Vagina (tissue), 2 donors: ENCODE measurements around the gene ZBTB24. TPM values are rescaled to one million over a fixed set of nuclear protein-coding genes. Genes with fewer than 3 reads are reported as not detected.

Experiments used
- DNase-seq, 2 donors: peaks; one replicate each; pipeline ENCODE4 v3.0.0-alpha.2; 2017; ENCODE audit errors: extremely low spot score in 2 of 2
- H3K27ac ChIP-seq: fragments of 200-600 bp; sonication (generic); one replicate; pipeline ENCODE4 v1.5.1; 2019
- H3K27me3 ChIP-seq: fragments of 200-600 bp; sonication (generic); one replicate; pipeline ENCODE4 v1.5.1; 2019
- H3K36me3 ChIP-seq, 2 donors: fragments of 200-600 bp; sonication (generic); one replicate each; pipeline ENCODE4 v1.5.1; 2017 to 2019
- H3K4me1 ChIP-seq: fragments of 200-600 bp; sonication (generic); one replicate; pipeline ENCODE4 v1.5.1; 2019
- H3K4me3 ChIP-seq, 2 donors: fragments of 200-600 bp; sonication (generic); 1 replicate in 1 of 2; 2 replicates in 1 of 2; pipeline ENCODE4 v1.5.1; 2016 to 2019
- H3K9me3 ChIP-seq: fragments of 200-600 bp; sonication (generic); one replicate; pipeline ENCODE4 v1.5.1; 2019
- POLR2A ChIP-seq, 2 donors: fragments of 450-650 bp; IDR thresholded peaks; one replicate each; pipeline ENCODE4 v1.6.1; 2017; ENCODE audit warnings: antibody characterized with exemption in 2 of 2, mild to moderate bottlenecking in 2 of 2, moderate library complexity in 2 of 2
- POLR2AphosphoS5 ChIP-seq, 2 donors: sonication (generic); formaldehyde crosslinking; IDR thresholded peaks; one replicate each; pipeline ENCODE4 v1.9.0; 2017; ENCODE audit warnings: antibody characterized with exemption in 2 of 2, mild to moderate bottlenecking in 2 of 2, low read depth in 1 of 2; ENCODE audit not compliant: insufficient read depth in 1 of 2
- intact Hi-C: fragments of 100-400 bp; cut with DNase I; formaldehyde crosslinking; loops from one replicate; pipeline ENCODE4 v1.15.1; 2023
- total RNA-seq: library from RNA; depleted of rRNA; stranded (reverse); fragments of >200 nt; gene quantifications from one replicate; pipeline ENCODE4 v1.2.3, GENCODE V29; 2016
- TF ChIP-seq, protein P1 (sequence below), 3 experiments: fragments of 450-650 bp in 2 of 3; fragments of 200-600 bp in 1 of 3; sonication (generic) in 1 of 3; IDR thresholded peaks; one replicate each; pipeline ENCODE4 v1.5.1; 2017 to 2019; ENCODE audit warnings: antibody characterized with exemption in 3 of 3, mild to moderate bottlenecking in 2 of 3, moderate library complexity in 2 of 3

The ZBTB24 gene
- total RNA-seq, 1 donor from 2014 or later = 6.6 TPM

DNA sequence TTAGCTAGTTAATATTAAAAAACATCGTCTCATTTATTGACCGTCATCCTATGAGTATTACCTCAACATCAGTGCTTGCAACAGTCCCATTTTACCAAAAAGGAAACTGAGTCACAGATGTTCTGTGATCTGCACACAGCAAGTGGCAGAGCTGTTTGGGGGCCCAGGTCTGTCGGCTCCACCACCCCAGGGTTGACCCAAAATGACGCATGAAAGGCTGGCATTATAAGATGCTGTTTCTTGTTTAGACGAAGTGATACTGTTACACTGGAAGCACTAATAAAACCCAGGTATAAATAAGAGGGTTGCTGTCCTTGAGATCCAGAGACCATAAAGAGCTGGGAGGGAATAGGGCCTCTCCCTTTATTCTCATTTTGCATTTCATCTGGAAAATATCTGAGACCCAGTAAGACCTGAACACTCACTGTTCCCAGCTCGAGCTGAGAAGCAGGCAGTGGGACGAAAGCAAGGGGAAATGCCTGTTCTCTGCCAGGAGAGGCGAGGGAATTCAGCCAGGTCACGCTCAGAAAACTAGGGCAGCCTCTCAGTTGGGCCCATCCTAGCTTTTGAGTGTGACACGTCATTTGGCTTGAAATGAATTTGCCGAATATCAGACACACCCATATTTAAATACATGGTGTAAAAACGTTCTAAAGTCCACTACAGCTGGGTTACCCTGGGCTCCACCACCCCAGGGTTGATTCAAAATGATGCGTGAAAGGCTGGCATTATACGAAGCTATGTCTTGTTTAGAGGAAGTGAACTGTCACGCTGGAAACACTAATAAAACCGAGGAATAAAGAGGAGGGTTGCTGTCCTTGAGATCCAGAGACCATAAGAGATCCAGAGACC is 26.1 kb downstream of the ZBTB24 start:
- TF ChIP-seq POLR2A (IDR thresholded peaks at IDR 0.05) (no peak), POLR2AphosphoS5 (IDR thresholded peaks at IDR 0.05; ENCODE audit: insufficient read depth in 1 of 2, low read depth in 1 of 2) (no peak)
- TF ChIP-seq, protein P1, sequence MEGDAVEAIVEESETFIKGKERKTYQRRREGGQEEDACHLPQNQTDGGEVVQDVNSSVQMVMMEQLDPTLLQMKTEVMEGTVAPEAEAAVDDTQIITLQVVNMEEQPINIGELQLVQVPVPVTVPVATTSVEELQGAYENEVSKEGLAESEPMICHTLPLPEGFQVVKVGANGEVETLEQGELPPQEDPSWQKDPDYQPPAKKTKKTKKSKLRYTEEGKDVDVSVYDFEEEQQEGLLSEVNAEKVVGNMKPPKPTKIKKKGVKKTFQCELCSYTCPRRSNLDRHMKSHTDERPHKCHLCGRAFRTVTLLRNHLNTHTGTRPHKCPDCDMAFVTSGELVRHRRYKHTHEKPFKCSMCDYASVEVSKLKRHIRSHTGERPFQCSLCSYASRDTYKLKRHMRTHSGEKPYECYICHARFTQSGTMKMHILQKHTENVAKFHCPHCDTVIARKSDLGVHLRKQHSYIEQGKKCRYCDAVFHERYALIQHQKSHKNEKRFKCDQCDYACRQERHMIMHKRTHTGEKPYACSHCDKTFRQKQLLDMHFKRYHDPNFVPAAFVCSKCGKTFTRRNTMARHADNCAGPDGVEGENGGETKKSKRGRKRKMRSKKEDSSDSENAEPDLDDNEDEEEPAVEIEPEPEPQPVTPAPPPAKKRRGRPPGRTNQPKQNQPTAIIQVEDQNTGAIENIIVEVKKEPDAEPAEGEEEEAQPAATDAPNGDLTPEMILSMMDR (IDR thresholded peaks at IDR 0.05) = no peak
- Histone ChIP-seq H3K36me3 (peaks cover 0 to 7% of the 10 kb centered on the region in 2 donors), H3K4me3 (peak overlapping the region; percentile 60 to 78), H3K27me3 (no peaks in the 10 kb centered on the region), H3K27ac (peak overlapping the region; percentile 84), H3K9me3 (no peaks in the 10 kb centered on the region), H3K4me1 (peaks cover 49% of the 10 kb centered on the region)
- intact Hi-C loops = no loop called here
- DNase-seq = no peak

DNA sequence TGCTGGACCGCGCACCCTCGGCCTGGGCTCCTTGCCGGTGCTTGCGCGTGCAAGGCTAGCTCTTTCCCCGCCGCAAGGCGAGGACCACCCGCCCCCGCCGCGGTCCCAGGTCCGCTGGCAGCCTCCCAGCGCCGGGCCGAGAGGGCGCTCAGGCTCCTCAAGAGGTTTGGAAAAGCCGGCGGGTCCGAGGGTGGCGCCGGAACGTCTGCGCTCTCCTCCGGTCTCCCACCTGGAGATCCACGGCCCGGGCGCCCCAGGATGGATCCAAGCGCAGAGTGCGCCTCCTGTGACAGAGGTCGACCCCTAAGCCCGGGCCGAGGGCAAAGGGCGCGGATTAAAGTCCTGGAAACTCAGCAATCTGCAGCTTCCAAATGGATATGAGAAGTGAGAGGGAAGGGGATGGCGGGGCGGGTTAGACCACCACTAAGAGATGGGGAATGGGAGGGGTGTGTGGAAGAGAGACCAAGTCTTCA is 26.9 kb downstream of the ZBTB24 start:
- intact Hi-C loops = no loop called here
- TF ChIP-seq, protein P1 (IDR thresholded peaks at IDR 0.05) = no peak
- TF ChIP-seq POLR2AphosphoS5 (IDR thresholded peaks at IDR 0.05; ENCODE audit: insufficient read depth in 1 of 2, low read depth in 1 of 2) (peak in 1 of 2 donors; percentile 4), POLR2A (IDR thresholded peaks at IDR 0.05) (no peak)
- H3K27ac ChIP-seq = peak overlapping the region; percentile 84
- peaks cover 51% of the 10 kb centered on the region for H3K4me1 ChIP-seq
- peak overlapping the region; percentile 60 to 78 for H3K4me3 ChIP-seq
- no peaks in the 10 kb centered on the region for H3K27me3 ChIP-seq
- no peak for DNase-seq
- H3K36me3 ChIP-seq = peaks cover 0 to 10% of the 10 kb centered on the region in 2 donors
- no peaks in the 10 kb centered on the region for H3K9me3 ChIP-seq

DNA sequence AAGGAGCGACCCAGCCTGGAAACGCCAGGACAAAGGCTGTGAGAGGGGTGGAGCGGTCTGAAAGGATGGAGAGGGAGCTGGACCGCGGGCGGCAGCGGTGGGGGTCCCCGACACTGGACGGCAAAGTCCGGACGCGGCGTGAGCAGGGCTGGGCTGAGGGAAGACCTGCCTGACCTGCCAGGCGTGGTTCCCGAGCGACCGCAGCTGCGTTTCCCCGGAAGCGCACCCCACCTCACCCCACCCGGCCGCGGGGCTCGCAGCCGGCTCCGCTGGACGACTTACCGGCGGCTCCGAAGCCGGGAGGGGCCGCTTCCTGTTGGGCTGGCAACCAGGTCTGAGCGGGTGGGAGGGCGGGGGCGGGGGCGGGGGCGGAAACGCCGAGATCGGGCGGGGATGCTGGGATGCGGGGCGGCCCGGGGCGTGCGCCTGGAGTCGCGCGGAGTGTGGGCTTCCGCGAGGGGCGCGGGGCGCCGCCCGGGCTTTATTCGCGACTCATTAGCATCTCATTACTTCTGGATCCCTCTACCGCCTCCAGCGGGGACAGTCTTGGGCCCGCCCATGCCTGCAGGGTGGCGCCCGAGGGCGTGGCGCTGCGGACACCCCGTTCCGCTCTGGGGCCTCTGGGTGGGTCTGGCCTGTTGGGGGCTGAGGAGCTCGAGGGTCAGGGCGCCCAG is 27.4 kb downstream of the ZBTB24 start, which contains the start of gene MICAL1:
Gene MICAL1 (minus strand): TSS at position 336 of the 674 bp plus-strand sequence. CDS start 1,576 bp downstream, outside the sequence.
- H3K36me3 ChIP-seq = peaks cover 0 to 10% of the 10 kb centered on the region in 2 donors
- TF ChIP-seq POLR2A (IDR thresholded peaks at IDR 0.05) = peak in 1 of 2 donors; percentile 46
- TF ChIP-seq POLR2AphosphoS5 (IDR thresholded peaks at IDR 0.05; ENCODE audit: insufficient read depth in 1 of 2, low read depth in 1 of 2) = peak in 1 of 2 donors; percentile 84
- TF ChIP-seq, protein P1 (IDR thresholded peaks at IDR 0.05) = peak in 1 of 3 experiments; percentile 39
- H3K9me3 ChIP-seq = no peaks in the 10 kb centered on the region
- peak within 1 kb of the TSS; percentile 60 to 78 for H3K4me3 ChIP-seq
- peaks cover 51% of the 10 kb centered on the region for H3K4me1 ChIP-seq
- H3K27ac ChIP-seq = peak within 1 kb of the TSS; percentile 84
- no peak for DNase-seq
- intact Hi-C loops = no loop called here
- H3K27me3 ChIP-seq = no peaks in the 10 kb centered on the region

DNA sequence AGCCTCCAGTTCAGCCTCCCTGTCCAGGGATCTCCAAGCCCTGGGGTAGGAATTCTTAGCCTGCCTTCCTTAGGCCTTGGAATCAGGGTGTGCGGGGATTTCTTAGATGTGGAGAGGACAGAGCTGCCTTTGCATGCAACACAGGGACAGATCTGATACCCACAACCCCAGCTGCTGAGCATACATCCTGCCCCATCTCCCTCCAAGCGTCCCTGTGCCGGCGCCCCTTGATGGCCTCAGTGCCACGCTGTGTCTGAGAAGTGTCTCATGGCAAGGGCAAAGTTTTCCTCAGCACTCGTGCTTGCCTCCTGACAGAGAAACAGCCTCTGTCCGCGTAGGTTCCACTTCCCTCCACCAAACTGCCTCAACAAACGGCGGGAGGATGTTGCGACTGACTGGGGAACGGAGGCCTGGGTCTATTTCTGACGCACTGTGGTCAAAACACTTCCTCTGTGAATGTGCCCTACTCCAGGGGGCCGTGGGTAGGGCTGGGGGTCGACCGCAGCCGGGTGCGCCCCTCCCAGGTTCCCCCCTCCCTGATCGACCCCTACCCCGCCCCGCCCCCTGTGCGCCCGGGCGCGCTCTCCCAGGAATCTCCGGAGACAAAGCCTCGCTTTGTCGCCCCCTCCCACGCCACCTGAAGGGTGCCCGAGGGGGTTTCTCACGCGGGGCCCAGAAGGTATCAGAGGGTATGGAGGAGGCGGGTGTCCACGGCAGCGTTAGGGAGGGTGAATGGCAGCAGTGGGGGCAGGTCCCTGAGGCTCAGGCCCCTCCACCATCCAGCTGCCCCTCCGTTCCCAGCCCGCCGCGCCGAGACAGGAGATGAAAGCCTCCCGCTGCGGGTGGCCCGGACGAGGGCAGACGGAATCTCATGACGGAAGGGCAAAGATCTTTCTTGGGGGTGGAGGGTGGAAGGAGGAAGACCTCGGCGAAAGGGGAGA is 28.3 kb downstream of the ZBTB24 start:
- peaks cover 0 to 10% of the 10 kb centered on the region in 2 donors for H3K36me3 ChIP-seq
- DNase-seq = no peak

More for the DNA sequence above, 28.3 kb downstream of the ZBTB24 start:
- intact Hi-C loops = no loop called here
- TF ChIP-seq POLR2A (IDR thresholded peaks at IDR 0.05) (no peak), POLR2AphosphoS5 (IDR thresholded peaks at IDR 0.05; ENCODE audit: insufficient read depth in 1 of 2, low read depth in 1 of 2) (peak in 1 of 2 donors; percentile 23)
- Histone ChIP-seq H3K4me3 (peak overlapping the region; percentile 60 to 78), H3K4me1 (peaks cover 56% of the 10 kb centered on the region), H3K9me3 (no peaks in the 10 kb centered on the region), H3K27me3 (no peaks in the 10 kb centered on the region), H3K27ac (peak overlapping the region; percentile 84)
